NCI-H446 treated with DMSO at 0.1 percent for 48 hours (cell line): Measurements from ENCODE around the gene UBE2E3.
A peak's percentile ranks its signal among the peaks of the same experiment; 100 is the strongest.
"Not testable (repeated sequence)": the region's sequence is repeated elsewhere in the genome, so short reads cannot be mapped to it uniquely, and the experiment has no call there.

ENCODE experiments used
- DNase-seq: peaks from one replicate; lab custom pipeline; 2025; lab: John Stamatoyannopoulos, UW

The UBE2E3 gene

DNA sequence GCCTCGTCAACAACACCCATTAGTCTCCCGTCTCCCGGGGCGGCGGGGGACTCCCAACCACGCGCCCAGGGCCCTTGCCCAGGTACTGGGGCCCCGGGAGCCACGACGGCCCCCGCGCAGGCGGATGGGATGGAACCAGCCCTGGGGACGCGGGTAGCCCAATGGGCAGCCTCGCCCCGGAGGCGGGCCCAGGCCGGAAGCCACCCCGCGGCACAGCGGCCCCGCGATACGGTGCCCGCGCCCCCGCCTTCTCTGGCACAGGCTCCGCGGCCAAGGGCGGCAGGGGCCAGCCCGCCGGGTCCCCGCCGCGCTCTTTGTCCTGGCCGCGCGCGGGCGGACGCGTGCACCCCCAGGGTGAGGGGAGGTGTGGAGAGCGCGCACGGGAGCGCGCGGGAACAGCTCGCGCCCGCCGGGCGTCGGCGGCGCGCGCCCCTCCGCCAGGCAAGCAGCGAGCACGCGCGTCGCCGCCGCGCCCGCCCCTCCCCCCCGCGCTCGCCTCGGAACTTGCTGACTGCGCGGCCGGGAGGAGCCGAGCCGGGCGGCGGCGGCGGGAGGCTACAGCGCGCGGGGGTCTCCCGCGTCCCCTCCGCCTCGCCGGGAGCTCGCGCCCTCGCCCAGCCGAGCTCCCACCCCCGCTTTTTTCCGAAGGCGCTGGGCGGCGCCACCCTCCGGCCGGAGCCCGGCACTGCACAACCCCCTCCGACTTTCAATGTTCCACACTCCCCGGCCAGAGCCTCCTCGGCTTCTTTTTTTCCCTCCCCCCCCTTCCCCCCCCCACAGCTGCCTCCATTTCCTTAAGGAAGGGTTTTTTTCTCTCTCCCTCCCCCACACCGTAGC is at the start of gene UBE2E3:
UBE2E3 (plus strand) TSS at position 500 of the 837 bp plus-strand sequence. CDS start 1,438 bp downstream, outside the sequence.
- peak; percentile 21 for DNase-seq

DNA sequence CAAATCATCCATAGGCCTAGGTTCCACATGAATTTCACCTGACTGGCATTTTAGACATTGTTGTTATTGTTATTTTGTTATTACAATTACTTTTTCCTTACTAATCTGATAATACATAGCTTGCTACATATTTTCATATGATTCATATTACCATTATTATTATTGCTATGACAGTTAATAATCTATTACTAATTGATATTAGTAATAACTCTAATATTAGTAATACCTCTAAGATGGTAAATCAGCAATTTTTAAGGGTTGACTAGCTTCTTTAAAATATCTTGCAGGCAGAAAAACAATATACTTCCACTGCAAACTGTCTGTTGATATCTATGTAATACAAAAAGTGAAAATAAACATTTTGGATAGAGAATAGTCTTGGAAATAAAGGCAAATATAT is 48.6 kb upstream of the UBE2E3 start:
- DNase-seq: no peak

DNA sequence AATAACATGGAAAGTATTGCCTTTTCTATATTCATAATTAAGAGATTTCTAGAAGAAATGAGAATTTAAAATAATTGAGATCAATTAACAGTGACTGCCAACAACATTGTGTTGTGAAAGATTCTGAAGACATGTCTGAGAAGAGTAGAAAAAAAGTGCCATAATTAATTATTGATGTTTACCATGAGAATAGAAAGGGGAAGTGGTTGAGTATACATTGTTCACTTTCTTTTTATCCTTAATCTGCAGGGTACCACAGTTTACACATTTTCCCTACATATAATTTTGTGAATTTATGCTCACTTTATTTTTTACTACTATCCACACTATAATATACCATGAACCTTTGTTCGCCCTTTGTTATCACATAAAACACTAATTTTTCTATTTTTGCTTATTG is 47.1 kb upstream of the UBE2E3 start:
- no peak for DNase-seq

DNA sequence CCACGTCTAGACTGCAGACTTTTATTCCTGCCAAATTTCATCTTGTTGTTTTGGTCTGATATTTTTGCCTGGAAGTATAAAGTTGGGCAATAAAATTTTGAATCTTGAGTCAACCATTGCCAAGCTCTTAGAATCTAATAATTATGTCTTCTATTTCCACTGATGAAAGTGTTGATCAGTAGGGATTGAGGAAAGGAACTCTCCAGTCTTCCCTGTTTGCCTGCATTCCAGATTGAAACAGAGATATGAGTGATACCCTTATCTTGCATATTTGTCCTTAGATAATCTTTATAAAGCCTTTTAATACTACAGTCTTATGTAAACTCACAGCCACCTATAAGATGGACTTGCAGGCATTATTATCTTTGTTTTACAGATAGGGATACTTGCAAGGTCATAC is 45.5 kb upstream of the UBE2E3 start:
- DNase-seq: no peak

DNA sequence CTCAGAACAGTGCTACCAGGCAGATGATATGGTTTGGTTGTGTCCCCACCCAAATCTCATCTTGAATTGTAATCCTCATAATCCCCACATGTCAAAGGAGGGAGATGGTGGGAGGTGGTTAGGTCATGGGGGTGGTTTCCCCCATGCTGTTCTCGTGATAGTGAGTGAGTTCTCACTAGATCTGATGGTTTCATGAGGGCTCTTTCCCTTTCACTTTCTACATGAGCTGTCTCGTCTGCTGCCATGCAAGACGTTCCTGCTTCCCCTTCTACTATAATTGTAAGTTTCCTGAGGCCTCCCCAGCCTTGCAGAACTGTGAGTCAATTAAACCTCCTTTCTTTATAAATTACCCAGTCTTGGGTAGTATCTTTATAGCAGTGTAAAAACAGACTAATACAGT is 42.9 kb upstream of the UBE2E3 start:
- not testable (repeated sequence) for DNase-seq

DNA sequence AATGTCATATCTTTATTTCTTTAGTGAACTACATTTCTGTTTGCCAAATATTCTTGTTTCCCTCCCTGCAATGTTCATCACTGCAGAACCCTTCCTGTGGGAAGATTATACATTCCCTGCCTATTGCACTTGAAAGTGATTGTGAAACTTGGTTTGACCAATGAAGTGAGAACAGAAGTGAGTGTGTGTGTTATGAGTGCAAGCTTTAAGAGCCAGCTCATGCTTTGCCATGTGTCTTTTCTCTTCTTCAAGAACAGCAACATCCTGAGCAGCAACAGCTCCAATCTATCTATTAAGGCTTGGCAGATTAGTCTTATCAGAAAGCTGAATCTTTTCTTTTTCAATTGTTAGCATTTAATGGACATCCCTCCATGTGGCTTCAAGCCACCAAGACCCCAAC is 42.0 kb upstream of the UBE2E3 start:
- DNase-seq: no peak

DNA sequence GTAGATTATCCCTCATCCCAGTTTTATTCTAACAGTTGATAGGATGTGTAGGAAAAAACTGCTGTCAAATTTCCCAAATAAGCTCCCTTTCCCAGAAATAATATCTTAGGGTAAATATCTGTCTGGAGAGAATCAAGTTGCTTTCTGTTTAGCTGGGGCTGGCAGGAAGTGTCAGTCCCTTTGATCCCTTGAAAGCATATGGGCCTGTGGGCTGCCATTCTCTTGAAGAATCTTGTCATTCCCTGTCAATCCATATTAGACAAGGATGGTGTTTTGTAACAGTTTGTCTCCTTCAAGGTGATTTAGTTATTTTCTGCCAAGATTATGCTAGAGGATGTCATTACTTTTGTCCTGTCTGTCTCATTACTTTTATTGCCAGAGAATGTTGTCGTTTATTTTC is 37.1 kb upstream of the UBE2E3 start:
- DNase-seq: no peak

DNA sequence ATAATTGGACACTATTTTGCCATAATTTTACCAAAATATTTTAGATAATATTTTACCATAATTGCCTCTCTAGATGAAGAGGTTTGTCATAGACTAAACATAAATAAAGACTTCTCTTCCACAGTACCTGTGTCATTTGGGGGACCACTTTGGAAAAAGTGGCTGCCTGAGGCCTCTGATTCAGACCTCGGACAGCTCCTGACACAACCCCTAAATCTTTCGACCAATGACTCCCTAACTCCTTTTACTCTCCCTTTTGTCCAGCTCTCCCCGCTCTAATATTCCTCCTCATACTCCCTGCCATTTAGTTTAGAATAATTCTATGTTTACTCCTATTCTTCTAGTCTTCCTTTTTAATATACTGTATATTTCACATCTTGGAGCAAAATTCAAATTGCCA is 36.0 kb upstream of the UBE2E3 start:
- no peak for DNase-seq

DNA sequence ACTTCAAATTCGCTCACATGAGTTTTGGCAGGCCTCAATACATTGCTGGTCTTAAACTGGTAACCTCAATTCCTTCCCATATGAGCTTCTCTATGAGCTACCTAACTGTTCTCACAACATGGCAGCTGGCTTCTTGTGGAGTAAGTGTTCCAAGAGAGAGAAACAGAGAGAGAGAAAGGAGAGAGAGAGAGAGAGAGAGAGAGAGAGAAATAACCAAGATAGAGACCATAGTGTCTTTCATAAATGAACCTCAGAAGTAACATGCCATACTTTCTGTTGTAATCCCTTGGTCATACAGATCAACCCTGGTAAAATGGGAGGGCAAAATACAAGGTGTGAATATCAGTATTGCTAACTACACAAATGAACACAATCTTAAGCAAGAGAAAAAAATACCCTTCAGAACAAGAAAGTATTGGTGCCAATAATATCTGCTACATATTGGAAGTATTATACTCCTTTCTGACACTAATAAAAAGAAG is 33.2 kb upstream of the UBE2E3 start:
- no peak for DNase-seq

DNA sequence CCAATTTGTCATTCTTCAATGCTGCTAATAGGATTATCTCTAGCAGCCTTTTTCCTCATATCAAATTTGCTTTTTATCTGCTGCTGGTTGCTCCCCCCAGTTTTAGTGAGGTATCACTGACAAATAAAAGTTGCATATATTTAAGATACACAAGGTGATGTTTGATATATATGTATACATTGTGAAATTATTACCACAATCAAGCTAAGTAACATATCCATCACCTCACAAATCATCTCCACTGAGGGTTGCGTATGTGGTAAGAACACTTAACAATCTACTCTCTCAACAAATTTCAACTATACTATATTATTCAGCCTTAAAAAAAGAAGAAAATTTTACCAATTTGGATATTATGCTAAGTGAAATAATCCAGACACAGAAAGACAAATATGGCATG is 30.5 kb upstream of the UBE2E3 start:
- DNase-seq: no peak

DNA sequence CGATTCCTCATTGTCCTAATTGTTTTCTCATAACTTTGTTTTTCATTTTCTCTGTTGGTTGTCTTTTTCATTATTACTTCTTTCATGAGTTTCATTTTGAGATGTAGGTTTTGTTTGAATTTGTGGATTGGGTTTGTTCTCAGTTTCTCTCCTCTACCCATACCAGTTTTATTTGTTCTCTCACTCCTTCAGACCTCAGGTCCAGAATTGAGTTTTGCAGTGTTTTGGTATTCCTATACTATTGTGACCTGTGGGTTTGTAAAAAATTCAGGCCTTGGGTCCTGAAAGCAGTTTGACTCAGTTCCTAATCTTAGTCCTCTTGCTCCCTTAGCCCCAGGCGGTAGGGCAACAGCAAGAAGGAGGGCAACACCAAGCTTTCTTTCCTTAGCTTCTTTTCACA is 28.3 kb upstream of the UBE2E3 start:
- DNase-seq: no peak

DNA sequence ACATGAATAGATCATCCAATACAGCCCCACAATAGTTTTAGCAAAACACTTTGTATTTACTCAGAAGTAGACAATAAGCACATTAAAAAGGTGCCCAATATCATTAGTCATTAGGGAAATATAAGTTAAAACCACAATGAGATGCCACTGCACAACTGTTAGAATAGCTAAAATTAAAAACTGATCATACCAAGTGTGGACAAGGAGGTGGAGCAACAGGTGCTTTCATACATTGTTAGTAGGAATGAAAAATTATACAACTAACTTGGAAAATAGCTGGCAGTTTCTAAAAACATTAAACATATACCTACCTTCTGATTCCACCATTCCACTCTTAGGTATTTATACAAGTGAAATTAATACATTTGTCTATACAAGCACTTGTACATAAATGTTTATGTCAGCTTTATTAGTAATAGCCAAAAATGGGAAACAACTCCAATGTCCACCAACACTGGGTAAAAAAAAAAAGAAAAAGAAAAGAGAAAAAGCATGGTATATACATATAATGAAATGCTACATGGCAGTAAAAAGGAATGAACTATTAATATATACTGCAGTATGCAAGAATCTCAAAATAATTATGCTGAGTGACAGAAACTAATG is 27.6 kb upstream of the UBE2E3 start:
- DNase-seq: no peak

DNA sequence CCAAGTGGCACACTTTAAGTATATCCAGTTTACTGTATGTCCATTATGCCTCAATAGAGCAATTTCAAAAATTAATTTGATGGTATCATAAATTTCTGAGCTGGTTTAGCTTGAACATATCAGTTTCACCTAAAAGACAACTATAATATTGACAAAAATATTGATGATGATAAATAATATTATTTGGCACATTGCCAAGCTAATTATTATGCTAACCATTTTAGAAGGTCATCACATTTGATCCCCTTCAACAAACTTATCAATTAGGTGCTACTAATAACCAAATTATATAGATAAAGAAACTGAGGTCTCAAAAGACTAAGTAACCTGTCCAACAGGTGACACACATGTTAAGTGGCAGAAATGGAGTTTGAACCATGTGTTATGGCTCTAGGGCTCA is 26.9 kb upstream of the UBE2E3 start:
- no peak for DNase-seq

DNA sequence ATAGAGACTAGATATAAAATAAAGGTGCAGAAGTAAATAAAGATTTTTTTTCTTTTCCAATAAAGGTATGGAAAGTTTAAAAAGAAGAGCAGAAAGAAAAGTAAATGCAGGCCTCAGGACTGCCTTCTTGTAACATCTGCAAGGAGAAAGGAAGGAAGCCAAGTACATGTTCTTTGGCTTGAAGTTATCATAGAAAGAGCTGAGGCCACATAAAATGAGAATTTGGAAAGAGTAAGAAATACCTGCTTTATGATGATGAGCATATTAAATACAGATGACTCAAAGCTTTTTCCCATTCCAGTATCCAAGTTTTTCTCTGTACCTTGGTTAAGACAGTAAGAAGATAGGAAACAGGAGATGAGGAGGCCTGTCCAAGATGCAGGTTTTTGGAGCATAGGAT is 25.3 kb upstream of the UBE2E3 start:
- no peak for DNase-seq

DNA sequence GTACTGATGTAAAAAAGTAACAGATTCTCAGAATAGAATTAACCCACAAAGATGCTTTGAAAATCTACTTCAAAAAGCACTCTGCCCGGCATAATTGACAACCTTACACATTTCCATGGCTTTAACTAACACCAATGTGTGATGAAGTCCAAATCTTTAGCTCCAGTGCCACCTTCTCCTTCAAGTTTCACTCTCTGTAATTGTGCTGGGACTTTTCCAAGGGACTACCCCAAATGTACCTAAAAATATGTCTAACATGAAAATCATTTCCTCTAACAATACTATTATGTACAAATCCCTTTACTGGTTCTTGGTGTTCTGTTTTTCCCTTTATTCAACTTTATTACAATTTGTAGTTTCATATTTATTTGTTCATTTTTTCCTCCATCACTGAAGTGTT is 20.6 kb upstream of the UBE2E3 start:
- no peak for DNase-seq

DNA sequence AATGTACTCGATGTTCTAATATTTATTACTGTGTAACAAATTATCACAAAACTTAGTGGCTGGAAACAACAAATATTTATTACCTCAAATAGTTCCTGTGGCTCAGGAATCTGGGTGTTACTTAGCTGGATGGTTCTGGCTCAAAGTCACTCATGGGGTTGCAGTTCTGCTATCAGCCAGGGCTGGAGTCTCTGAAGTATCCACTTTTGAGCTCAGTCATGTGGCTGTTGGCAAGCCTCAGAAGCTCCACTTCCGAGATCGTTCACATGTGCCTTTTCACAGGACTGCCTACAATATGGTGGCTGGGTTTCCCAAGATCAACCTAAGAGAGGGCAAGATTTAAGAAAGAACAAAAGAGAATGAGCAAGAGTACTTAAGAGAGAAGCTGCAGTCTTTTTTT is 19.4 kb upstream of the UBE2E3 start:
- no peak for DNase-seq

DNA sequence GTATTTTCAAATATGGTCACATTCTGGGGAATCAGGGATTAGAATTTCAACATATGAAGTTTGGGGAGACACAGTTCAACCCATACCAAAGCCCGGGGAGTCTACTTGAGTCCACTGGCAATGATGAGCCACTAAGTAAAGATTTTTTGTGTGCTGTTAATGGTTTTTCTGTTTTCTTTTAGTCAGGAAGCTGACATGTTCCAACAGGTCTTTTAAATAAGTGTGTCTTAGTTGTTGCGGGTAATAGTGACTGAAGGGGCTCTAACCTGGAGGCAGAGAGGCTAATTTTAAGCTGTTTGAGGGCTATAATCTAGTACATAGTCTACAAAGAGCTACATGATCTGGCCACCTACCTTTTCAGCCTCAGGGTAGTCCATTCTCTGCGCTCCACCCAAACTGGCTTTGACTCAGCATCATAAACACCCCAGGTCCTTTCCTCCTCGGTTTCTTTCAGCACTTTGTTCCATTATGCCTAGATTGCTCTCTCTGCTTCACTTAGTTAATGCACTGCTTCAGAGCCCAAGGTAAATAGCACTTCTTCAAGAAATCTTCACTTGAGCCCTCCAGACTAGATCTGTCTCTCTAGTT is 17.6 kb upstream of the UBE2E3 start:
- no peak for DNase-seq

DNA sequence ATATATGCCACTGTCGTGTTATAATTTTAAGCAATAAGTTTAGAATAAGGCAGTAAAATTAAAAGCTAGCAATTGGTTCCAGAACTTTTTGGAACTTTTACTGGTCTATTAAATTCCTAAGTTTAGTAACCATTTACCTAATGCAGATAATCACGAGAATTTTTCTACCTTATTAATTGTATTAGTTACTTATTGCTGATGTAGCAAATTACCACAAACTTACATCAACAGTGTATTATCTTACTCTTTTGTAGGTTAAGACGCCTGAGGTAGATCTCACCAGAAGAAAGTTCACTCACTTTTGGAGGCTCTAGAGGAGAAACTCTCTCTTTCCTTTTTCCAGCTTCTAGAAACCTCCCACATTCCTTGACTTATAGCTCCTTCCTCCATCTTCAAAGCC is 14.0 kb upstream of the UBE2E3 start:
- DNase-seq: no peak

DNA sequence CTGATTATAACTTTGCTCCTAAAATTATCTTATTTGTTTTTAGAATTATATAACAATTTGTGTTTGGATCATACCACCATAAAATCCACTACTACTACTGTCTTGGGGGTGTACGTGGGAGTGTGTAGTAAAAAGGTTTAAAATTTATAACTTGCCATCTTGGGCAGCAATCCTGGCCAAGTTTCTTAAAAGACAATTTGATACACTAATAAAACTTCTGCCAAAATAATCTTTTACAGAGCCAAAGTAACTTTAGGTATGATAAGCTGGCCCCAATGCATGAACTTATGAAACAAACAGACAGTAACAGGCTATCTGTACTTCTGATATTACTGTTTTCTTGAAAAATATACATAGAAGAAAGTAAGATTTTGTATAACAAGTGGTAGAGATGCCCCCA is 11.3 kb upstream of the UBE2E3 start:
- DNase-seq: no peak

DNA sequence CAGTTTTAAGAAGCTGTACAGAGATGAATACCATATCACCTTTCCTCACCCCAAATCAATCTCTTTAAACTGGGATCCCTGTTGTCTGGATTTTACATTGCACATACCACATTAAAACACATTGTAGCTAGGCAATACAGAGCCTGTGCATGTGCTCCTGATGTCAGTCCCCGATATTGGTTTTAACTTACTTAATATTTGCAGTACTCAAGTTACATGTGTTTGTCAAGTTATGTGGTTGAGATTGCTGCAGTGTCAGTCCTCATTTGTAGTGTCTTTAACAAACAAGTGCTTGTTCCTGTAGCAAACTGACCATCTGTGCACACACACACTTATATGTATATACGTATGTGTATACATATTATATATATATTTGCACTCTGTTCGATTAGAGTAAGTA is 10.4 kb upstream of the UBE2E3 start:
- no peak for DNase-seq

DNA sequence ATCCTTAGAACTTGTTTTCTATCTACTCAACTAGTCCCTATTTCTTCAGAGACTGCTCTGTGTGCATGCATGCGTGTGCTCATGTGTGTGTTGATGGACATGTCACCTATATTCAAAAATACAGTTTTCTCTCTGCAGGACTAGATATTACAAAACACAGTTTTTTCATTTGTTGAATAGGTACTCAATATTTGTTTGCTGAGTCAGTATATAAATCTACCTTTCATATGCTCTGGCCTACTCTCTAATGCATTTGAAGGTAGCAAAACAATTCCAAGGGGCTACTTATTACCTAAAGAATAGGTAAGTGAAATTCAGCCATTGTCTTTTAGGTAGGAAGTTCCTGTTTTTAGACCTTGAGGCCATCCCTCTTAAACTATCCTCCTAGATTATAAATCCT is 8.6 kb upstream of the UBE2E3 start:
- no peak for DNase-seq

DNA sequence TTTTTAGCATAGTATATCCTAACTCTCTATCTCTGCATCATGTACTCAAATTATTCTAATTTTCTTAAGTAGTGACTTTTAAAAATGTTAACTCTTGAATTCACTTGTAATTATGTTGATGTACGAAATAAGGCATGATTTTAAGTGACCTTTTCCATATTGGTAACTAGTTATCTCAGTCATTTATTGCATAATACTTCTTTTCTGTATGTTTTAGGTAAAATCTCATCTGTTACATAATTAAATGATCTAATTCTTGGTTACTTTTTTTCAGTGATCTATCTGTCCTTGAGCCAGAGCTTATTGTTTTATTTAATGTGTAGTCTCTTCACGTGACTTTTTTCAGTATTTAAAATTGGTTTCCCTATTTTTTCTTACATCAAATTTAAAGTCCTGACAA is 4.8 kb upstream of the UBE2E3 start:
- no peak for DNase-seq
